Measurements from ENCODE around the gene KLF18.

Gene KLF18

DNA sequence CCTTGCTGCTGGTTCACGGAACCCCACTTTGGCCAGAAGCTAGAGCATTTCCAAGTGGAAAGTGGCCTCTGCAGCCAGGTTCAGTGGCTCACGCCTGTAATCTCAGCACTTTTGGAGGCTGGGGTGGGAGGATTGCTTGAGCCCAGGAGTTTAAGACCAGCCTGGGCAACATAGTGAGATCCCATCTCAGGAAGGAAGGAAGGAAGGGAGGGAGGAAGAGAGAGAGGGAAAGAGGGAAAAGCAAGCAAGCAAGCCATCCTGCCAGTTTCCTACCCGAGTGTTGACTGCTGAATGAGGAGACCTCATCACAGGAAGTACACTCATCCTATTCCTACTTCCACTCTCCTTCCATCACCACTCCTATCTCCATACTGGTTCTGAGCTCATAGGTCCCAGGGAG, 35.6 kb downstream of the KLF18 start:
- Histone ChIP-seq H3K27me3 (ENCODE audit: control insufficient read depth, insufficient read depth, low read length) (no peaks in the 10 kb centered on the region), H3K9me3 (ENCODE audit: control insufficient read depth, insufficient read depth, low read length) (no peaks in the 10 kb centered on the region), H3K27ac (ENCODE audit: low read length) (no peak overlapping the region), H3K4me3 (ENCODE audit: low read length) (no peak overlapping the region), H3K36me3 (ENCODE audit: control insufficient read depth, insufficient read depth, low read length) (no peaks in the 10 kb centered on the region), H3K4me1 (ENCODE audit: control insufficient read depth, insufficient read depth, low read length) (no peaks in the 10 kb centered on the region)
- no CpG with 5 or more reads among the region's 3 CpGs for WGBS (ENCODE audit: insufficient coverage, insufficient read length)
- DNase-seq (ENCODE audit: low read depth, low spot score) = no peak

DNA sequence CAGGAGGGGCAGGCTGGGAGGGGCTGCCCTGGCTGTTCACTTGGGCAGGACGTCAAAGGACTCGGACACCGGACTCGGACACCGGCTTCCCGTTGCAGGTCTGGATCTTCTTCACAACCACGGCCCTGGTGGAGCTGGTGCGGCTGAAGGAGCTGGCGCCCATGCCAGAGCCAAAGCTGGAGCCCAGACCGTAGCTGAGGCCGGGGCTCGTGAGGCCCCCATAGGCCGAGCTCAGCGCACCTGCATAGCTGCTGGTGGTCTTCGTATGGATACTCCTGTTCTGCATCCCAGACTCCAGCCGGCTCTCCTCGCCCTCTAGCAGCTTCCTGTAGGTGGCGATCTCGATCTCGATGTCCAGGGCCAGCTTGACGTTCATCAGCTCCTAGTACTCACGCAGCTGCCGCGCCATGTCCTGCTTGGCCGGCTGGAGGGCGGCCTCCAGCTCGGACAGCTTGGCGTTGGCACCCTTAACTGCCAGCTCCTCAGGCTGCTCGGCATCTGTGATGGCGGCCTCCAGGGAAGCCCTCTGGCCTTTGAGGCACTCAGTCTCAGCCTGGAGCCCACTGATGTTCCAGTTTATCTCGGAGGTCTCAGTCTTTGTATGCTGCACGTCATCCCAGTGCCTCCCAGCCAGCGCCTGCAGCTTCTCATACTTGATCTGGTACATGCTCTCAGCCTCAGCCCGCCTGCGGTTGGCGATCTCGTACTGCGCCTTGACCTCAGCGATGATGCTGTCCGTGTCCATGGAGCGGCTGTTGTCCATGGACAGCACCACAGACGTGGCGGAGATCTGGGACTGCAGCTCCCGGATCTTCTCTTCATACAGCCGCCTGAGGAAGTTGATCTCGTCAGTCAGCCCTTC, 37.9 kb downstream of the KLF18 start:
- DNase-seq (ENCODE audit: low read depth, low spot score) = no peak
- no peaks in the 10 kb centered on the region for H3K9me3 ChIP-seq (ENCODE audit: control insufficient read depth, insufficient read depth, low read length)
- H3K36me3 ChIP-seq (ENCODE audit: control insufficient read depth, insufficient read depth, low read length) = no peaks in the 10 kb centered on the region
- no peaks in the 10 kb centered on the region for H3K4me1 ChIP-seq (ENCODE audit: control insufficient read depth, insufficient read depth, low read length)
- no peak overlapping the region for H3K4me3 ChIP-seq (ENCODE audit: low read length)
- H3K27me3 ChIP-seq (ENCODE audit: control insufficient read depth, insufficient read depth, low read length) = no peaks in the 10 kb centered on the region
- H3K27ac ChIP-seq (ENCODE audit: low read length) = no peak overlapping the region
- WGBS (ENCODE audit: insufficient coverage, insufficient read length) = no CpG with 5 or more reads among the region's 46 CpGs

DNA sequence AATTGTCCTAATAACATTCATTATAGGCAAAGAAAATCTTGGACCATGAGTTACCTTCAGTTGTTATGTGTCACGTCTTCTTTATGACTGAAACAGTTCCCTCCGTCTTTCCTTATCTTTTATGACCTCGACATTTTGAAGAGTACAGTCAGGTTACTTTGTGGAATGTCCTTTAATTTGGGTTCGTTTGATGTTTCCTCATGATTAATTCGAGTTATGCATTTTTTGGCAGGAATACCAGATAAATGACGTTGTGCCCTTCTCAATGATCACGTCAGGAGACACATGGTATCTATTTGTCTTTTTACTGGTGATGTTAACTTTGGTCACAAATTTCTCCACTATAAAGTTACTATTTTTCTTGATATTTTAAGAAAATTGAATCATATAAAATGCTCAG, 40.1 kb downstream of the KLF18 start:
- Histone ChIP-seq H3K27me3 (ENCODE audit: control insufficient read depth, insufficient read depth, low read length) (no peaks in the 10 kb centered on the region), H3K27ac (ENCODE audit: low read length) (no peak overlapping the region), H3K4me3 (ENCODE audit: low read length) (no peak overlapping the region), H3K9me3 (ENCODE audit: control insufficient read depth, insufficient read depth, low read length) (no peaks in the 10 kb centered on the region), H3K36me3 (ENCODE audit: control insufficient read depth, insufficient read depth, low read length) (no peaks in the 10 kb centered on the region), H3K4me1 (ENCODE audit: control insufficient read depth, insufficient read depth, low read length) (no peaks in the 10 kb centered on the region)
- WGBS (ENCODE audit: insufficient coverage, insufficient read length) = no CpG with 5 or more reads among the region's 7 CpGs
- no peak for DNase-seq (ENCODE audit: low read depth, low spot score)

DNA sequence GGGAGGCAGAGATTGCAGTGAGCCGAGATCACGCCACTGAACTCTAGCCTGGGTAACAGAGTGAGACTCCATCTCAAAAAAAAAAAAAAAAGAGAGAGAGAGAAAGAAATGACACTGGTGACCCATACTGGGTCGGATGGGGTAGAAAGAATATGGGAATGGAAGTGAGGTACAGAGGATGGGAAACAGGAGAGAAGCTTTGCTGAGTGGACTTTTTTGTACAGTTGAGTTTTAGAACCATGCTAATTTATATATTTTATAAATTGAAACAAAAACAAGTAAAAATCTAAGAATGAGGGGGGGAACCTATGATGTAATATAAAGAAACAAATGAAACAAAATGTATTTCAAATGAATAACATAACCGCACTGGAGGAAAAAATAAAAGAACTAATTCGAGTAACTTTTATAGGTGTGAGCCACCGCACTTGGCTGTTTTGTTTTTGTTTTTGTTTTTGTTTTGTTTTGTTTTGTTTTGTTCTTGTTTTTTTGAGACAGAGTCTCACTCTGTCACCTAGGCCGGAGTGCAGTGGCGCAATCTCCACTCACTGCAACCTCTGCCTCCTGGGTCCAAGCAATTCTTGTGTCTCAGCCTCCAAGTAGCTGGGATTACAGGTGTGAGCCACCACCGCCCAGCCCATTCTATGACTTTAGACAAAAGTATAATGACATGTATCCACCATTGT, 41.1 kb downstream of the KLF18 start:
- H3K36me3 ChIP-seq (ENCODE audit: control insufficient read depth, insufficient read depth, low read length) = no peaks in the 10 kb centered on the region
- no peak overlapping the region for H3K27ac ChIP-seq (ENCODE audit: low read length)
- no peaks in the 10 kb centered on the region for H3K27me3 ChIP-seq (ENCODE audit: control insufficient read depth, insufficient read depth, low read length)
- no peaks in the 10 kb centered on the region for H3K4me1 ChIP-seq (ENCODE audit: control insufficient read depth, insufficient read depth, low read length)
- no peaks in the 10 kb centered on the region for H3K9me3 ChIP-seq (ENCODE audit: control insufficient read depth, insufficient read depth, low read length)
- H3K4me3 ChIP-seq (ENCODE audit: low read length) = no peak overlapping the region
- no peak for DNase-seq (ENCODE audit: low read depth, low spot score)
- no CpG with 5 or more reads among the region's 9 CpGs for WGBS (ENCODE audit: insufficient coverage, insufficient read length)

DNA sequence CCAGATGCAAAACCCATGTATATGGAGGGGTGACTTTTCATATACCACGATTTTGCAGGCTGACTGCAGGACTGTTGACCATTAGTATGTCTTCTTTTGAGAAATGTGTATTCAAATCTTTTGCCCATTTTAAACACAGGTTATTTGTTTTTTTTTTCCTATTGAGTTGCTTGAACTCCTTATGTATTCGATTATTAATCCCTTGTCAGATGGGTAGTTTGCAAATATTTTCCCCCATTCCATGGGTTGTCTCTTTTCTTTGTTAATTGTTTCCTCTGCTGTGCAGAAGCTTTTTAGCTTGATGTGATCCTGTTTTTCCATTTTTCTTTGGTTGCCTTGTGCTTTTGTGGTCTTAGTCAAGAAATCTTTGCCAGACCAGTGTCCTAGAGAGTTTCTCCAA, 47.4 kb downstream of the KLF18 start:
- no peak overlapping the region for H3K27ac ChIP-seq (ENCODE audit: low read length)
- no peaks in the 10 kb centered on the region for H3K36me3 ChIP-seq (ENCODE audit: control insufficient read depth, insufficient read depth, low read length)
- no peaks in the 10 kb centered on the region for H3K27me3 ChIP-seq (ENCODE audit: control insufficient read depth, insufficient read depth, low read length)
- no peaks in the 10 kb centered on the region for H3K9me3 ChIP-seq (ENCODE audit: control insufficient read depth, insufficient read depth, low read length)
- WGBS (ENCODE audit: insufficient coverage, insufficient read length) = no CpG with 5 or more reads among the region's 2 CpGs
- no peak for DNase-seq (ENCODE audit: low read depth, low spot score)
- no peak overlapping the region for H3K4me3 ChIP-seq (ENCODE audit: low read length)
- H3K4me1 ChIP-seq (ENCODE audit: control insufficient read depth, insufficient read depth, low read length) = peaks cover 3% of the 10 kb centered on the region; the same call in 1 of the 2 replicates

DNA sequence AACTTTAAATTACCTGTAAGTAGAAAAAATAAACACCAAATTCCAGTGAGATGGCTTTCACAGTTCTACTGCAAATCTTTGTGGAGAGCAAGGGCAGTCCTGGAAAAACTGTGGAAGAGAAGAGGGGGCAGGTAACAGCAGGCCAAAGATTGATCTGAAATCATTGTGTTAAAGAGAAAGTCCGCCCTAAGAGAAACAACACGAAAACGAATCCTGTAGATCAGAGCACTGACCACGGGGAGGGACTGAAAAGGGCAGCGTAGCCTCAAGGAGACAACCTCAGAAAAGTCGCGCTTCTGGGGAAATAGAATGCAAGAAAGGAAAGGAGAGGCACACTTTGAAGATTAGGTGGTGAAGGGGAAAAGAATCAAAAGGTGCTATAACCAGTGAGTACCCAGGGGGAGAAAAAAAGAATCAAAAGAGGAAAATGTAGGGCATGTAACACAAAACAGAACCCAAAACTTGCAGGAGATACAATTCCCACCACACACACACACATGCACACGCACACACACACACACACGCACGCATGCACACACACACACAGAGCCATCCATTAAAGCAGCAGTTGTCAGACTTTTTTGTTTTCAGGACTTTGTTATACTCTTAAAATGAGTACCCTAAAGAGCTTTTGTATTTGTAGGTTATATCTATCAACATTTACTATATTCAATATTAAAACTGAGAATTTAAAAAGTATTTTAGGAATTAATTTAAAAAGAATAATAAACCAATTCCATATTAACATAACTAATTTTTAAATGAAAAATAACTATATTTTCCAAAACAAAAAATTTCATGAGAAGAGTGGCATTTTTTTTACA, 50.8 kb downstream of the KLF18 start:
- H3K9me3 ChIP-seq (ENCODE audit: control insufficient read depth, insufficient read depth, low read length) = no peaks in the 10 kb centered on the region
- no peak overlapping the region for H3K4me3 ChIP-seq (ENCODE audit: low read length)
- no peak for DNase-seq (ENCODE audit: low read depth, low spot score)
- H3K4me1 ChIP-seq (ENCODE audit: control insufficient read depth, insufficient read depth, low read length) = peaks cover 6% of the 10 kb centered on the region; the same call in 1 of the 2 replicates
- H3K27me3 ChIP-seq (ENCODE audit: control insufficient read depth, insufficient read depth, low read length) = no peaks in the 10 kb centered on the region
- H3K36me3 ChIP-seq (ENCODE audit: control insufficient read depth, insufficient read depth, low read length) = no peaks in the 10 kb centered on the region
- WGBS (ENCODE audit: insufficient coverage, insufficient read length) = no CpG with 5 or more reads among the region's 10 CpGs
- no peak overlapping the region for H3K27ac ChIP-seq (ENCODE audit: low read length)

DNA sequence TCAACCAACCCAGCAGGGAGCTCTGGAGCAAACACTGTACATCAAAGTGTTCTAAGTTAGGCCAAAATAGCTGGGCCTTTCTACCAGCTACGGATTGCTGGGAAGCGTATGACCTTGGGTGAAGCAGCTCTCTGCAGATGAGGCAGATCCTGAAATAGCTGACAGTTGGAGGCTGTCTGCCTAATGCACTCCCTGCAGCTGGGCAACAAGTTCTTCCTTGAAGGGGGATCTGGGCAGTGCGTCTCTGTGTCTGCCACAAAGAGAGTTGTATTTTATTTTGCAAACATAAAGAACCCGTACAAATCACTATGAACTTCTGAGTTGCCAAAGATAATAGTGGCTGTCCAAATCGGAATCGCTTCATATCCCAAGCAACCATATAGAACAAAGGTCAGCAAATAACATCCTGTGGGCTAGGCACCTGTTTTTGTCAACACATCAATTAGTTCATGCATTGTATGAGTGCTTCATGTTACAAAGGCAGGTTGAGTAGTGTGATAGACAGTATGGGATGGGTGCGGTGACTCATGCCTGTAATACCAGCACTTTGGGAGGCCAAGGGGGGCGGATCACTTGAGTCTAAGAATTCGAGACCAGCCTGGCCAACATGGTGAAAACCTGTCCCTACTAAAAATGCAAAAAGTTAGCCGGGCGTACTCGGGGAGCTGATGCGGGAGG, 51.9 kb downstream of the KLF18 start:
- Histone ChIP-seq H3K9me3 (ENCODE audit: control insufficient read depth, insufficient read depth, low read length) (no peaks in the 10 kb centered on the region), H3K27ac (ENCODE audit: low read length) (no peak overlapping the region), H3K4me3 (ENCODE audit: low read length) (no peak overlapping the region), H3K27me3 (ENCODE audit: control insufficient read depth, insufficient read depth, low read length) (no peaks in the 10 kb centered on the region), H3K36me3 (ENCODE audit: control insufficient read depth, insufficient read depth, low read length) (no peaks in the 10 kb centered on the region), H3K4me1 (ENCODE audit: control insufficient read depth, insufficient read depth, low read length) (peaks cover 6% of the 10 kb centered on the region; the same call in 1 of the 2 replicates)
- no CpG with 5 or more reads among the region's 13 CpGs for WGBS (ENCODE audit: insufficient coverage, insufficient read length)
- DNase-seq (ENCODE audit: low read depth, low spot score) = no peak

All from iPS DF 6.9 (cell line).